ENCODE data around the gene TSTD2. TPM values are rescaled to one million over a fixed set of nuclear protein-coding genes. Genes with fewer than 3 reads are reported as not detected.

TSTD2 gene
- total and polyA plus RNA-seq, 4 donors: 9.4 to 26.6 (median 14.1) TPM

DNA sequence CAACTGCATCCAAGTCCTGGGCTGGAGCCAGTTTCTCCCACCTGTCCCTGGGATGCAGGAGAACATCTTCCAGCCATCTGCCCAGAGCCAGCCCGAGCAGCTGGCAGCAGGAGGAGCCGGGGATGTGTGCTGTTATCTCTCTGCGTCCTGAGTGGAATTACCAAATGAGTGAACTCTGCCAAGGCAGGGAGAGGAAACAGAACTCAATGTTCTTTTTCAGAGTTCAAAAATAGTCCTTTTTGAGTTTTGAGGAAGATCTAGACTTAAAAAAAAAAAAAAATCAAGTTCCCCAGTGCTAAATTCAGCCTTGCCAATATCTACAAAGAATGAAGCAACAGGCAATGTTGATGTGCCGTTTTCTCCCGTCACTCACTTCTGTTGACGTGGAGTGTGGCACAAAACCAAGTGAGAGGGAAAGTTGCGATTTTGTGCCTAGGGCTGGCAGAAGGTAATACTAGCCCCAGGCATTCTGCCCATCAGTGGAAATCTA is 75.5 kb downstream of the TSTD2 start:
- H3K4me3 ChIP-seq: no peak overlapping the region
- ATAC-seq (ENCODE audit: insufficient read depth, low FRiP score) (peak; percentile 58), DNase-seq (peak in 1 of 3 donors; percentile 8)
- H3K36me3 ChIP-seq (ENCODE audit: control insufficient read depth in 4 of 4, insufficient read depth in 4 of 4, low read length in 4 of 4): peaks cover 0 to 4% (median 0%) of the 10 kb centered on the region in 4 donors
- peaks cover 0 to 3% (median 0%) of the 10 kb centered on the region in 3 donors for H3K27me3 ChIP-seq (ENCODE audit: control insufficient read depth in 3 of 3, insufficient read depth in 3 of 3, low read length in 2 of 3)
- H3K9me3 ChIP-seq (ENCODE audit: control insufficient read depth in 4 of 4, insufficient read depth in 3 of 4, low read length in 3 of 4): no peaks in the 10 kb centered on the region
- peak overlapping the region; percentile 69 to 91 for H3K27ac ChIP-seq (ENCODE audit: low read depth in 1 of 2, low read length in 1 of 2)
- 8 to 18% methylated on average over 7 of the region's 7 CpGs for WGBS, 2 donors
- TF ChIP-seq, protein P1, sequence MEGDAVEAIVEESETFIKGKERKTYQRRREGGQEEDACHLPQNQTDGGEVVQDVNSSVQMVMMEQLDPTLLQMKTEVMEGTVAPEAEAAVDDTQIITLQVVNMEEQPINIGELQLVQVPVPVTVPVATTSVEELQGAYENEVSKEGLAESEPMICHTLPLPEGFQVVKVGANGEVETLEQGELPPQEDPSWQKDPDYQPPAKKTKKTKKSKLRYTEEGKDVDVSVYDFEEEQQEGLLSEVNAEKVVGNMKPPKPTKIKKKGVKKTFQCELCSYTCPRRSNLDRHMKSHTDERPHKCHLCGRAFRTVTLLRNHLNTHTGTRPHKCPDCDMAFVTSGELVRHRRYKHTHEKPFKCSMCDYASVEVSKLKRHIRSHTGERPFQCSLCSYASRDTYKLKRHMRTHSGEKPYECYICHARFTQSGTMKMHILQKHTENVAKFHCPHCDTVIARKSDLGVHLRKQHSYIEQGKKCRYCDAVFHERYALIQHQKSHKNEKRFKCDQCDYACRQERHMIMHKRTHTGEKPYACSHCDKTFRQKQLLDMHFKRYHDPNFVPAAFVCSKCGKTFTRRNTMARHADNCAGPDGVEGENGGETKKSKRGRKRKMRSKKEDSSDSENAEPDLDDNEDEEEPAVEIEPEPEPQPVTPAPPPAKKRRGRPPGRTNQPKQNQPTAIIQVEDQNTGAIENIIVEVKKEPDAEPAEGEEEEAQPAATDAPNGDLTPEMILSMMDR (IDR thresholded peaks at IDR 0.05; ENCODE audit: control extremely low read depth, extremely low read depth): no peak
- H3K4me1 ChIP-seq (ENCODE audit: control insufficient read depth in 5 of 5, insufficient read depth in 5 of 5, low read length in 5 of 5): peaks cover 0 to 9% (median 0%) of the 10 kb centered on the region in 5 donors
- H3K9ac ChIP-seq (ENCODE audit: insufficient read depth in 1 of 2, low read length in 2 of 2): no peak overlapping the region

DNA sequence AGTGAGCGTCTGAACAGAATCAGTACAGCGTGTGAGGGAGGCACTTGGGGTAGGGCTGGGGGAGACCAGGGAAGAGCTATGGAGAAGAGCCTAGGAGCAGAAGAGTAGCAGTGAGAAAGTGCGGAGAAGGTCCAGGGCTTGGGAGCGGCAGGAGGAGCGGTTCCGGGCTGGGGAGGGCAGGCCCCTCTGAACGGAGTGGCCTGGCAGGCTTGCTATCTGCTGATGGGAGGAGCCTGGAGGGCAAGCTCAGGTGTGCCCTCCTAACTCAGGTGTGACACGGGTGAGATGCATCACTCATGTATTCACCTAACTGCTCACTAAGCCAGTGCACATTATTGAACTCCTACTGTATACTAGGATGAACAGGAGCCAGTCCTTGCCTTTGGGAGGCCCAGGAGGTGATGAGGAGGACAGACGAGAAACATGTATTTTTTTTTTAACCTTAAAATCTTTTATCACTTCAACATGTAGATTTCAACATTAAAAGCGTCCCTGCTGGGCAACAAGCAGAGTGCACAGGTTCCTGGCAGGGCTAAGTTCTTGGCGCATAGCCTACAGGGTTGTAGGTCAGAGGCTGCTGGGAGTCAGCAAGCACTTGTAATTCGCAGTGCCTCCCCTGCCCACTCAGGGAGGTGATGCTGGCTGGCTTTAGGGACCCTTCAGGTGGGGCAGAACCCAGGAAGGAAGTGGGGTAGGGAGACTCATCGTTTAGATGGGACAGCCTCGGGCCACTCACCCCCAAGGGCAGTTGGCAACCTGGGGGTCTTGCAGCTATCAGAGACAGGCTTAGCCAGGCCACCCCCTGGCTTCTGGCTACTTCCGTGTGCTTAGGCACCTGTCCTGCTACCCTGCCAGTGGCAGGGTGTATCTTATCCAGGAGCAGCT is 76.2 kb downstream of the TSTD2 start:
- DNase-seq: no peak
- no peak for ATAC-seq (ENCODE audit: insufficient read depth, low FRiP score)
- H3K27me3 ChIP-seq (ENCODE audit: control insufficient read depth in 3 of 3, insufficient read depth in 3 of 3, low read length in 2 of 3): peaks cover 0 to 2% (median 0%) of the 10 kb centered on the region in 3 donors
- no peak overlapping the region for H3K4me3 ChIP-seq
- peaks cover 0 to 4% (median 0%) of the 10 kb centered on the region in 4 donors for H3K36me3 ChIP-seq (ENCODE audit: control insufficient read depth in 4 of 4, insufficient read depth in 4 of 4, low read length in 4 of 4)
- H3K27ac ChIP-seq (ENCODE audit: low read depth in 1 of 2, low read length in 1 of 2): peak overlapping the region; percentile 69 to 91
- TF ChIP-seq, protein P1 (IDR thresholded peaks at IDR 0.05; ENCODE audit: control extremely low read depth, extremely low read depth): no peak
- peaks cover 0 to 9% (median 0%) of the 10 kb centered on the region in 5 donors for H3K4me1 ChIP-seq (ENCODE audit: control insufficient read depth in 5 of 5, insufficient read depth in 5 of 5, low read length in 5 of 5)
- WGBS, 2 donors: 72 to 76% methylated on average over 15 of the region's 15 CpGs
- H3K9ac ChIP-seq (ENCODE audit: insufficient read depth in 1 of 2, low read length in 2 of 2): no peak overlapping the region
- no peaks in the 10 kb centered on the region for H3K9me3 ChIP-seq (ENCODE audit: control insufficient read depth in 4 of 4, insufficient read depth in 3 of 4, low read length in 3 of 4)

DNA sequence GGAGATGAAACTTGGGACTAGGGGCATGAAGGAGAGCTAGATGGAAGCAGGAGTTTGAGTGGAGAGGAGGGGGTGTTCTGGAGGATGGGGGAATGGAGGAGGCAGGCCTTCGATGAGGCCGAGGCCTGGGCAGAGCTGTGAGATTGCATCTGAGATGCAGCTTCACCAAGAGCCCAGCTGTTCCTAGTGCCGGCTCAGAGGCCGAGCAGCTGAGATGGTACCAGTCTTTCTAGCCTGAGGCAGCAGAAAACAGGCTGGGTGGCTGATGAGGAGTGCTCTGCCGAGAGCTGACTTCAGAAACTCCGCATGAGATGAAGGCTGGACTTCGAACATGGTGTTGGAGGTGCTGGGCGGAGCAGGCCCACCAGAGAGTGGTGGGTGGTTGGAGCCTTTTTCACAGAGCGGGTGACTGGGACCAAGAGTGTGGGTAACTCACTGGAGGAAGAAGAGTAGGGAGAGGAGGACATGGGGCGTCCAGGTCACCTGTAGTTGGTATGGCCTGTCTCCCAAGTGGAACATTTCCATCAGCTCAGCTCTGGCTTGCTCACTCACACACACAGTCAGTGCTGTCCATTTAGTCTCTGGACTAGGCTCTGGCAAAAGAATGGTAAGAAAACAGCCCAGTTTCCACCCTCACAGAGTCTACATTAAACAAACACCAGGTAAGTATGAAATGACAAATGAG is 77.0 kb downstream of the TSTD2 start:
- 97 to 98% methylated on average over 10 of the region's 10 CpGs for whole genome bisulfite sequencing, 2 donors
- Histone ChIP-seq H3K4me1 (ENCODE audit: control insufficient read depth in 5 of 5, insufficient read depth in 5 of 5, low read length in 5 of 5) (peaks cover 0 to 9% (median 0%) of the 10 kb centered on the region in 5 donors), H3K27ac (ENCODE audit: low read depth in 1 of 2, low read length in 1 of 2) (peak overlapping the region; percentile 23 to 91), H3K36me3 (ENCODE audit: control insufficient read depth in 4 of 4, insufficient read depth in 4 of 4, low read length in 4 of 4) (peaks cover 0 to 4% (median 0%) of the 10 kb centered on the region in 4 donors), H3K27me3 (ENCODE audit: control insufficient read depth in 3 of 3, insufficient read depth in 3 of 3, low read length in 2 of 3) (peaks cover 0 to 2% (median 0%) of the 10 kb centered on the region in 3 donors), H3K9me3 (ENCODE audit: control insufficient read depth in 4 of 4, insufficient read depth in 3 of 4, low read length in 3 of 4) (no peaks in the 10 kb centered on the region), H3K4me3 (no peak overlapping the region), H3K9ac (ENCODE audit: insufficient read depth in 1 of 2, low read length in 2 of 2) (no peak overlapping the region)
- TF ChIP-seq, protein P1 (IDR thresholded peaks at IDR 0.05; ENCODE audit: control extremely low read depth, extremely low read depth): no peak
- DNase-seq (no peak), ATAC-seq (ENCODE audit: insufficient read depth, low FRiP score) (no peak)
